HT-29 (cell line): Measurements from ENCODE around the gene BTBD8. TPM values are rescaled to one million over a fixed set of nuclear protein-coding genes. Genes with fewer than 3 reads are reported as not detected.

Source experiments
- DNase-seq: peaks from one replicate; pipeline ENCODE4 v3.0.0-alpha.2; 2015; ENCODE audit warnings: low spot score
- total RNA-seq: library from RNA; depleted of rRNA; stranded (reverse); fragments of >200 nt; shearing (Covaris generic); gene quantifications from 2 replicates; pipeline ENCODE4 v1.2.3, GENCODE V29; 2014; rRNA removed

BTBD8 gene
- total RNA-seq, 1 experiment from 2014 or later, result 0.86 TPM

GRCh38 chr1:92191726-92192125 lies 111.6 kb downstream of the BTBD8 start:
- no peak for DNase-seq

GRCh38 chr1:92192246-92192645 lies 112.1 kb downstream of the BTBD8 start:
- DNase-seq, result no peak

GRCh38 chr1:92194511-92194910 lies 114.4 kb downstream of the BTBD8 start:
- no peak for DNase-seq

- no peak for DNase-seq
These were observed 121.8 kb downstream of the BTBD8 start for GRCh38 chr1:92201973-92202372.

- no peak for DNase-seq
These were observed 123.0 kb downstream of the BTBD8 start for GRCh38 chr1:92203105-92203504.

- no peak for DNase-seq
These were observed 130.6 kb downstream of the BTBD8 start for GRCh38 chr1:92210701-92211100.

GRCh38 chr1:92211166-92211565 lies 131.0 kb downstream of the BTBD8 start:
- no peak for DNase-seq

- no peak for DNase-seq
These were observed 137.6 kb downstream of the BTBD8 start, which contains the start of gene C1orf146 for GRCh38 chr1:92217721-92218120. TSS of gene C1orf146 (plus strand) at chr1:92217915. CDS start at chr1:92231421, 13,506 bp downstream.

- DNase-seq, result no peak
These were observed 138.4 kb downstream of the BTBD8 start for GRCh38 chr1:92218559-92218958.

- no peak for DNase-seq
These were observed 138.9 kb downstream of the BTBD8 start for GRCh38 chr1:92219028-92219427.

- no peak for DNase-seq
These were observed 148.3 kb downstream of the BTBD8 start for GRCh38 chr1:92228401-92228800.

GRCh38 chr1:92230736-92231135 lies 150.6 kb downstream of the BTBD8 start:
- DNase-seq, result no peak

Other genes starting within 250 kb of the BTBD8 start
- 4.3 and 7.1 TPM in 2 replicates for gene TGFBR3, start 194.2 kb upstream of the BTBD8 start, total RNA-seq
- gene BRDT, start 130.9 kb upstream of the BTBD8 start, total RNA-seq, result not detected in 2 replicates
- 0.41 TPM in 1 of 2 replicates, not detected in the other for gene EPHX4, start 50.4 kb upstream of the BTBD8 start, total RNA-seq
- 0.18 and 0.23 TPM in 2 replicates for gene SETSIP, start 4.9 kb upstream of the BTBD8 start, total RNA-seq
- gene C1orf146, start 137.6 kb downstream of the BTBD8 start, total RNA-seq, result not detected in 2 replicates
- gene GLMN, start 218.6 kb downstream of the BTBD8 start, total RNA-seq, result 2.3 and 3.2 TPM in 2 replicates
- 0.86 and 1.3 TPM in 2 replicates for gene RPAP2, start 218.7 kb downstream of the BTBD8 start, total RNA-seq